Hepatocyte (in vitro differentiated cells): ENCODE measurements around the gene GNG7. TPM values are rescaled to one million over a fixed set of nuclear protein-coding genes. Genes with fewer than 3 reads are reported as not detected.

Source experiments
- DNase-seq: peaks from one replicate; pipeline ENCODE4 v3.0.0-alpha.2; 2016; ENCODE audit warnings: low spot score
- H2AFZ ChIP-seq: fragments of 200-600 bp; sonication (generic); 2 replicates; pipeline ENCODE4 v1.6.0; 2016; ENCODE audit warnings: antibody characterized with exemption, mild to moderate bottlenecking
- H3K27ac ChIP-seq: fragments of 200-600 bp; sonication (generic); 2 replicates; pipeline ENCODE4 v1.5.1; 2016; ENCODE audit warnings: mild to moderate bottlenecking
- H3K27me3 ChIP-seq: fragments of 200-600 bp; sonication (generic); 2 replicates; pipeline ENCODE4 v1.6.1; 2016
- H3K36me3 ChIP-seq: fragments of 200-600 bp; sonication (generic); replicated peaks from 2 replicates; pipeline ENCODE4 v1.5.1; 2016; ENCODE audit warnings: low read depth; ENCODE audit not compliant: insufficient read depth
- H3K4me1 ChIP-seq: fragments of 200-600 bp; sonication (generic); 2 replicates; pipeline ENCODE4 v1.5.1; 2016; ENCODE audit warnings: mild to moderate bottlenecking, moderate library complexity; ENCODE audit not compliant: insufficient read depth
- H3K4me2 ChIP-seq: fragments of 200-600 bp; sonication (generic); 2 replicates; pipeline ENCODE4 v1.6.0; 2016
- H3K4me3 ChIP-seq: fragments of 200-600 bp; sonication (generic); 2 replicates; pipeline ENCODE4 v1.5.1; 2016; ENCODE audit warnings: mild to moderate bottlenecking
- H3K79me2 ChIP-seq: fragments of 200-600 bp; sonication (generic); 2 replicates; pipeline ENCODE4 v1.6.0; 2017; ENCODE audit warnings: mild to moderate bottlenecking
- H3K9me2 ChIP-seq: fragments of 200-600 bp; sonication (generic); replicated peaks from 2 replicates; pipeline ENCODE4 v1.6.0; 2017; ENCODE audit warnings: mild to moderate bottlenecking; ENCODE audit not compliant: insufficient read depth
- H3K9me3 ChIP-seq: fragments of 200-600 bp; sonication (generic); 2 replicates; pipeline ENCODE4 v1.5.1; 2016; ENCODE audit warnings: low read depth, mild to moderate bottlenecking
- H4K20me1 ChIP-seq: fragments of 200-600 bp; sonication (generic); 2 replicates; pipeline ENCODE4 v1.6.0; 2016; ENCODE audit warnings: mild to moderate bottlenecking; ENCODE audit not compliant: insufficient read depth, poor library complexity, severe bottlenecking
- EZH2 ChIP-seq: fragments of 200-600 bp; sonication (generic); IDR thresholded peaks from 2 replicates; pipeline ENCODE4 v1.6.1; 2016; ENCODE audit warnings: antibody characterized with exemption, mild to moderate bottlenecking, borderline replicate concordance
- EZH2phosphoT487 ChIP-seq: fragments of 200-600 bp; sonication (generic); IDR thresholded peaks from one replicate; pipeline ENCODE4 v1.6.1; 2018; ENCODE audit warnings: antibody characterized with exemption, mild to moderate bottlenecking, low read depth, moderate library complexity; ENCODE audit not compliant: unreplicated experiment, severe bottlenecking
- WGBS: methylation state at CpG from one replicate; pipeline ENCODE4 v1.1.6; 2016; ENCODE audit warnings: low lambda C conversion rate; ENCODE audit errors: missing lambda C conversion rate; 5-methylcytosine and 5-hydroxymethylcytosine counted together
- polyA plus RNA-seq: library from polyadenylated mRNA; unstranded; fragments of >200 nt; fragmentation: Nextera tagmentation; extraction: Ambion mirVana; gene quantifications from 2 replicates; pipeline ENCODE4 v1.2.1, GENCODE V29; 2016
- total RNA-seq: library from RNA; depleted of rRNA; stranded (reverse); fragments of >200 nt; gene quantifications from 2 replicates; pipeline ENCODE4 v1.2.3, GENCODE V29; 2014
- TF ChIP-seq, protein P1 (sequence below): fragments of 200-600 bp; sonication (generic); IDR thresholded peaks from 2 replicates; pipeline ENCODE4 v1.5.1; 2016; ENCODE audit warnings: antibody characterized with exemption, mild to moderate bottlenecking; ENCODE audit not compliant: poor library complexity

The GNG7 gene
- total and polyA plus RNA-seq, 2 experiments from 2014 or later: 1.2 to 1.9 TPM

DNA sequence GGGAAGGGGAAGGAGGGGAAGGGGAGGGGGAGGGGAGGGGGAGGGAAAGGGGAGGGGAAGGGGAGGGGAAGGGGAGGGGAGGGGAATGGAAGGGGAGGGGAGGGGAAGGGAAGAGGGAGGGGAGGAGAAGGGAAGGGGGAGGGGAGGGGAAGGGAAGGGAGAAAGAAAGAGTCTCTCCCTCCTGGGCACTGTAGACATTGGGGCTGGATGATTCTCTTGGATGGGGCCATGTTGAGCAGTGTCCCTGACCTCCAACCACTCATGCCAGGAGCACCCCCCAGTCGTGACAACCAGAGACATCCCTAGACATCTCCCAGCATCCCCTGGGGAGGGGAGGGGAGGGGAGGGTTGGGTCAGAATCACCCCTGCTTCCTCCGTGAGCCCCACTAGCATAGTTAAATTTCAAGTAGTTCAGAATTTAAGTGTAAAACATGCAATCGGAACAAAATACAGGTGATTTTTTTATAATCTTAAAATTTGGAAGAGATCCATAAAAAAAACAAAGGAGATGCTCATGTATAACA, 64.0 kb downstream of the GNG7 start:
- no peak for TF ChIP-seq EZH2
- TF ChIP-seq EZH2phosphoT487: no peak
- TF ChIP-seq, protein P1, sequence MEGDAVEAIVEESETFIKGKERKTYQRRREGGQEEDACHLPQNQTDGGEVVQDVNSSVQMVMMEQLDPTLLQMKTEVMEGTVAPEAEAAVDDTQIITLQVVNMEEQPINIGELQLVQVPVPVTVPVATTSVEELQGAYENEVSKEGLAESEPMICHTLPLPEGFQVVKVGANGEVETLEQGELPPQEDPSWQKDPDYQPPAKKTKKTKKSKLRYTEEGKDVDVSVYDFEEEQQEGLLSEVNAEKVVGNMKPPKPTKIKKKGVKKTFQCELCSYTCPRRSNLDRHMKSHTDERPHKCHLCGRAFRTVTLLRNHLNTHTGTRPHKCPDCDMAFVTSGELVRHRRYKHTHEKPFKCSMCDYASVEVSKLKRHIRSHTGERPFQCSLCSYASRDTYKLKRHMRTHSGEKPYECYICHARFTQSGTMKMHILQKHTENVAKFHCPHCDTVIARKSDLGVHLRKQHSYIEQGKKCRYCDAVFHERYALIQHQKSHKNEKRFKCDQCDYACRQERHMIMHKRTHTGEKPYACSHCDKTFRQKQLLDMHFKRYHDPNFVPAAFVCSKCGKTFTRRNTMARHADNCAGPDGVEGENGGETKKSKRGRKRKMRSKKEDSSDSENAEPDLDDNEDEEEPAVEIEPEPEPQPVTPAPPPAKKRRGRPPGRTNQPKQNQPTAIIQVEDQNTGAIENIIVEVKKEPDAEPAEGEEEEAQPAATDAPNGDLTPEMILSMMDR: no peak
- Histone ChIP-seq H3K4me1 (peaks cover 3% of the 10 kb centered on the region), H2AFZ (no peak overlapping the region), H3K4me2 (no peak overlapping the region), H3K79me2 (no peaks in the 10 kb centered on the region), H3K36me3 (no peaks in the 10 kb centered on the region), H4K20me1 (no peaks in the 10 kb centered on the region), H3K9me3 (no peaks in the 10 kb centered on the region), H3K4me3 (no peak overlapping the region), H3K27ac (no peak overlapping the region), H3K9me2 (no peaks in the 10 kb centered on the region), H3K27me3 (no peaks in the 10 kb centered on the region)
- DNase-seq: no peak
- WGBS: 73% methylated on average over 3 of the region's 3 CpGs

DNA sequence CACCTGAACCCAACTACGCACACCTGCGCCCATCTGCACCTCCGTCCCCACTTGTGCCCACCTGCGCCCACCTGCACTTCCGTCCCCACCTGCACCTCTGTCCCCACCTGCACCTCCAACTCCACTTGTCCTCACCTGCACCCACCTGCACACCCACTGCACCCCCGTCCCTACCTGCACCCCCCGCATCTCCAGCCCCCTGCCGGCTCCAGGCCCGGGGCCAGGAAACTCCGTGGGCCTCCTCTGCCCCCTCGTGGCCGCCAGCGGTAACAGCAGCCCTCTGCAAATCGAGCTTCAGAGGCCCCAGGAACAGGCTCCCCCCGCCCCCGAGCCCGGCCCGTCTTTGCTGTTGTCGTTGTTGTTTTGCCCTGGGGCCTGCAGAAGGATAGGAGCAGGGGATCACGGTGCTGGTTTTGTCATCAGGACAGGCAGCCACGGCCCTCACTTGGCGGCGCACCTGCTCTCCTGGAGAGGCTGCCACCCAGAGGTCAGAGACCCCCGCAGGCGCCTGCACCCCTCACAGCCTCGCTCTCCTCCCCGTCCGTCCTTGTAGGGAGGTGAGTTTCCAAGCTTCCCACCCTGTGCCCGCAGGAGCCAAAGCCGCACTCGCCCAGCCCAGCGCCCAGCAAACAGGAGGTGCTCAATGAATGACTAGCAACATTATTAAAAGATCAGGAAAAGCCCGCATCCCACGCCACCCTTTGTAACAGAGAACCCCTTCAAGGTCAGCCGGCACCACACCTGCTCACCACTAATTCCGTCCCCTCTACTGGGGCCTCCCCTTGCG, 65.4 kb downstream of the GNG7 start:
- 21% methylated on average over 34 of the region's 37 CpGs for WGBS
- no peaks in the 10 kb centered on the region for H3K27me3 ChIP-seq
- H3K79me2 ChIP-seq: no peaks in the 10 kb centered on the region
- no peaks in the 10 kb centered on the region for H3K9me2 ChIP-seq
- no peak overlapping the region for H3K27ac ChIP-seq
- no peaks in the 10 kb centered on the region for H3K9me3 ChIP-seq
- H3K4me1 ChIP-seq: peaks cover 3% of the 10 kb centered on the region
- H2AFZ ChIP-seq: no peak overlapping the region
- no peaks in the 10 kb centered on the region for H4K20me1 ChIP-seq
- peak; percentile 77 for DNase-seq
- H3K4me2 ChIP-seq: peak overlapping the region; percentile 79
- no peak overlapping the region for H3K4me3 ChIP-seq
- no peak for TF ChIP-seq EZH2phosphoT487
- TF ChIP-seq EZH2: no peak
- TF ChIP-seq, protein P1: peak; percentile 88
- no peaks in the 10 kb centered on the region for H3K36me3 ChIP-seq

DNA sequence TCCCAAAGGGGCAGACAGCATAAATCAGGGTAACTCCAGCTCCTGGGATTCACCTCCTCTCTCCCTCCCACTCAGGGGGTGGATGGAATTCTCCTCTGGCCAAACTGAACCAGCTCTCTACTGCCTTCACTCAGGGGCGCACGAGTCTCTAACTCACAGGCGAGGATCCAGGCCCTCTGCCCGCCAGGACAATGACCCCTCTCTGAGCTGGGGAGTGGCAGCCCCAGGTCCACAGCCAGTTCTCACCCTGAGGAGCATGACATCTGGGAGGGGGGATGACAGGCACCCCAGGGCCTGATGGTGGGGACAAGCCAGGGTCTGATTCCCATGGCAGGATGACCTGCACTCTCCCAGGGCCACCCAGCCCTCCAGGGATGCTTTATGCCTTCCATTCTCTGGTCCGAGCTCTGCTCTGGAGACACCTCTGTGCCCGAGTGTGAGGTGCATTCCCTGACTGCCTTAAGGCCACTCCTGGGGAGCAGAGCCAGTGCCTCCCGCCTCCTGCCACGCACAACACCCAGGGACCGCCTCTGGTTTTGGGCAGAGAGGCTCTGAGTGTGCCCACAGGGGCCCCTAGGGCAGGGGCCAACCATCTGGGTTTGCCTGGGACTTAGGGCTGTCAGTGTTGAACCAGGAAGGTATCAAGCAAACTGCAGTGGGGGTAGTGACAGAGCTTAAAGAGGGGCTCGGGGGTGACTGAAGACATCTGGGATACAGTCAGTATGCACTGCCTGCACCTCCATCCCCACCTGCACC, 66.2 kb downstream of the GNG7 start:
- H4K20me1 ChIP-seq: no peaks in the 10 kb centered on the region
- no peak for DNase-seq
- 64% methylated on average over 10 of the region's 10 CpGs for WGBS
- no peaks in the 10 kb centered on the region for H3K36me3 ChIP-seq
- no peaks in the 10 kb centered on the region for H3K9me3 ChIP-seq
- H3K4me1 ChIP-seq: peaks cover 3% of the 10 kb centered on the region
- TF ChIP-seq EZH2 (no peak), EZH2phosphoT487 (no peak)
- TF ChIP-seq, protein P1: no peak
- no peaks in the 10 kb centered on the region for H3K79me2 ChIP-seq
- H3K27me3 ChIP-seq: no peaks in the 10 kb centered on the region
- H3K4me2 ChIP-seq: no peak overlapping the region
- no peaks in the 10 kb centered on the region for H3K9me2 ChIP-seq
- H3K27ac ChIP-seq: no peak overlapping the region
- no peak overlapping the region for H2AFZ ChIP-seq
- H3K4me3 ChIP-seq: no peak overlapping the region
